Large intestine (tissue), 3 donors: ENCODE data around the gene GRM2. TPM values are rescaled to one million over a fixed set of nuclear protein-coding genes. Genes with fewer than 3 reads are reported as not detected.

Experiments used
- DNase-seq, 2 donors: peaks; one replicate each; pipeline versions ENCODE4 v3.0.0 to v3.0.0-alpha.2; 2013
- H3K27ac ChIP-seq: one replicate; pipeline ENCODE4 v1.5.1; 2013; ENCODE audit warnings: low read length
- H3K27me3 ChIP-seq: 2 replicates; pipeline ENCODE4 v1.6.1; 2013; ENCODE audit warnings: low read length; ENCODE audit not compliant: control insufficient read depth, insufficient read depth
- H3K36me3 ChIP-seq: 2 replicates; pipeline ENCODE4 v1.6.1; 2013; ENCODE audit warnings: low read length; ENCODE audit not compliant: control insufficient read depth, insufficient read depth
- H3K4me1 ChIP-seq: one replicate; pipeline ENCODE4 v1.6.1; 2013; ENCODE audit warnings: low read length; ENCODE audit not compliant: control insufficient read depth, insufficient read depth
- H3K4me3 ChIP-seq: one replicate; pipeline ENCODE4 v1.5.1; 2013; ENCODE audit warnings: low read length
- H3K9me3 ChIP-seq: one replicate; pipeline ENCODE4 v1.6.1; 2013; ENCODE audit warnings: mild to moderate bottlenecking, low read depth, low read length, moderate library complexity; ENCODE audit not compliant: control insufficient read depth
- WGBS: methylation state at CpG from one replicate; pipeline ENCODE4 v1.1.5; 2013; ENCODE audit warnings: low lambda C conversion rate; ENCODE audit not compliant: insufficient coverage; 5-methylcytosine and 5-hydroxymethylcytosine counted together
- polyA plus RNA-seq: library from polyadenylated mRNA; unstranded; fragments of 120-200 nt; gene quantifications from one replicate; pipeline ENCODE4 v1.2.1, GENCODE V29; 2013

GRM2 gene
- polyA plus RNA-seq, 1 donor, result 0.18 TPM

DNA sequence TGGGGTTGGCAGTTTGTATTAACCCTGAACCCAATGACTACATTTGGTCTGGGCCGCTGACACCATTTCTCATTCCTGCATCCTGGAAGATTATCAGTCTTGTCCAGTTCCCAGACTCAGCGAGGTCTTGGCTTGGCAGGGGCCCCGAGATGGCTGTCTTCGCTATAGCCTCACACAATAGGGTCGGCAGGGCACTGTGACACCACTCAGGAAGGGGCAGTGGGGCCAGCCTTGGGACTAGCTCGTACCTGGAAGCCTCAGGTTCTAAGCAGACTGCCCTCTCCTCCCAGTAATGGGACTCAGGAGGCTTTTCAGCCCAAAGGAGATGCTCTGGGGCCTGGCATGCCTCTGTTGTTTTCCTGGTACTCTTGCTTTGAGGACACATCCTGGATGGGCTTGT lies 26.7 kb upstream of the GRM2 start:
- H3K4me3 ChIP-seq, result no peak overlapping the region
- H3K36me3 ChIP-seq, result peaks cover 68% of the 10 kb centered on the region
- WGBS, result no CpG with 5 or more reads among the region's 6 CpGs
- H3K27ac ChIP-seq, result no peak overlapping the region
- DNase-seq, result no peak
- no peaks in the 10 kb centered on the region for H3K4me1 ChIP-seq
- H3K9me3 ChIP-seq, result no peaks in the 10 kb centered on the region
- no peaks in the 10 kb centered on the region for H3K27me3 ChIP-seq

DNA sequence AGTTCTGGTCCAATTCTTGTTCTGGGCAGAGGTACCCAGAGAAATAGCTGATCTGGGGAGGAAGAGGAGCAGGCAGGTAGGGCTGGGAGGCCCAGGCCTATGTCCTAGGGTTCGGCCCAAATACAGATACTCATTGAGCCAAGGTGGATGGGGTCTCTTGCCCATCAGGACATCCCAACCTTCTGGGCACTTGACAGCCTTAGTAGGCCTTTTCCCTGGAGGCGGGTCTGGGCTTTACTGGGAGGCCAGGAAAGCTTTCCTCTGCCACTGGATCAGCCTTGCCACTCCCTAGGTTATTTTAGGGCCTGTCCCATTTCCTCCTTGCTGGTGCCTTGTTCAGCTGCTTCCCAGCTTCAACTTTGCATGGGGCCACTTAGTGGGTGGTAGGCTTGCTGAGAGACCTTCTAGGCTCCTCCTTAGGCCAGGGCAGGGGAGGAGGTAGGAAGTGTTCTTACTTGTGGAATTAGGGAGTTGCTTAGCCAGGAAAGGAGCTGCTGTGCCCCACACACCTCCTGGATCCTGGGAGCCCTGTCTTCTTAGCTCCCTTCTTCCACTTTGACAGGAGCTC lies 26.1 kb upstream of the GRM2 start:
- no peak for DNase-seq
- H3K36me3 ChIP-seq, result peaks cover 68% of the 10 kb centered on the region
- 100% methylated on average over 1 of the region's 2 CpGs for WGBS
- H3K27me3 ChIP-seq, result no peaks in the 10 kb centered on the region
- no peaks in the 10 kb centered on the region for H3K4me1 ChIP-seq
- no peak overlapping the region for H3K27ac ChIP-seq
- H3K4me3 ChIP-seq, result no peak overlapping the region
- no peaks in the 10 kb centered on the region for H3K9me3 ChIP-seq

DNA sequence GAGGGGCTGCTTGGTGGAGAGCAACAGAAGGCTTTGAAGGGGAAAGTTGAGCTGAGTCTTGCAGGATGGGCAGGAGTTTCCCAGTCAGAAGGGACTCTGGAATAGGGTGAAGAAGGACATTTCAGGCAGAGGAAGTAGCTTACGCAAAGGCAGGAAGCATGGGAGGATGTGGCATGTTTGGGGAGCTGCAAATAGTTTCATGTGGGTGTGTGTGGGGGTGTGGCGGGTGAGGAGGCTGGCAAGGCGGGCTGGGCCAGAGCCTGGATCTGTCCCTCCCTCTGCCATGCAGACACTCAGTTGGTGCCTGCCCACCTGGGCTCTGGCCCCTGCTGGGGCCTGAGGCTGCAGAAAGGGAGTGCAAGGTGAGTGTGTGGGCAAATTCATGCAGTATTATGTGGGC lies 25.4 kb upstream of the GRM2 start:
- DNase-seq, result no peak

DNA sequence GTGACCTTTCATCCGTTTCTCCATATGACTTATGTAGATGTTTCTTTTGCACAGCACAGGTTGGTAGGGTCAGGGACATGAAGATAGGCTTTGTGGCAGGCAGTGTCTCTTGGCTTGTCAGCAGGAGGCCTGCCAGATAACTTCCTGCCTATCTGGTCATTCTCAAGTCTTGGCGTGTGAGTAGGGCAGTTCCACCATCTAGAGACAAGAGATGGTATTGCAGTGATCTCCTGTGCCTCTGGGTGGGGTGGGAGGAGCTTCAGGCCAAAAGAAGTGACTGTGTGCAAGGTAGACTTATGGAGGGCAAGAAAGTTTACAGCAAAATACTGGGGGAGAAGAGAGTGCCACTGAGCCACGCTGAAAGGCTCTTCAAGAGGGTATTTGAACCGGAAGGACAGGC lies 24.8 kb upstream of the GRM2 start:
- H3K4me1 ChIP-seq, result no peaks in the 10 kb centered on the region
- no CpG with 5 or more reads among the region's 4 CpGs for WGBS
- no peak overlapping the region for H3K27ac ChIP-seq
- peak; percentile 72 to 75 for DNase-seq
- no peaks in the 10 kb centered on the region for H3K27me3 ChIP-seq
- peaks cover 69% of the 10 kb centered on the region for H3K36me3 ChIP-seq
- H3K4me3 ChIP-seq, result no peak overlapping the region
- no peaks in the 10 kb centered on the region for H3K9me3 ChIP-seq

More for the DNA sequence above, 25.4 kb upstream of the GRM2 start:
- 100% methylated on average over 1 of the region's 3 CpGs for WGBS
- Histone ChIP-seq H3K27ac (no peak overlapping the region), H3K36me3 (peaks cover 69% of the 10 kb centered on the region), H3K9me3 (no peaks in the 10 kb centered on the region), H3K4me1 (no peaks in the 10 kb centered on the region), H3K4me3 (no peak overlapping the region), H3K27me3 (no peaks in the 10 kb centered on the region)

DNA sequence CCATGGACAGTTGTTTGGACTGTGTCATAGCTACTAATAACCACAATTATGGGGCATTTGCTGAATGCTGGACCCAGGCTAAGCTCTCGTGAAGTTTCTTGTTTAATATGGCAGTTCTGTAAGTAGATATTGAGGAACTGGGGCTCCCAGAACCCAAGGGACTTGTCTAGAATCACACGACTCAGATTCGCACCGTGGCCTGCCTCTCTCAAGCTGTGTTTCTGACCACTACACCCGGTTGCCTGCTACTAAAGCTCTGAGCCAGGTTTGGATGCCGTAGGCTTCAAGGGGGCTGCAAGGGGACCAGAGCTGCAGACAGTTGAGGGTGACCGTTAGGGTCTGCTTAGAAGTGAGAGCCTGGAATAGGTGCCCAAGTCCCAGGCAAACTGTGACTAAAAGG lies 24.3 kb upstream of the GRM2 start:
- Histone ChIP-seq H3K36me3 (peaks cover 67% of the 10 kb centered on the region), H3K27me3 (no peaks in the 10 kb centered on the region), H3K4me3 (no peak overlapping the region), H3K9me3 (no peaks in the 10 kb centered on the region), H3K4me1 (no peaks in the 10 kb centered on the region), H3K27ac (no peak overlapping the region)
- WGBS, result no CpG with 5 or more reads among the region's 7 CpGs
- DNase-seq, result no peak

DNA sequence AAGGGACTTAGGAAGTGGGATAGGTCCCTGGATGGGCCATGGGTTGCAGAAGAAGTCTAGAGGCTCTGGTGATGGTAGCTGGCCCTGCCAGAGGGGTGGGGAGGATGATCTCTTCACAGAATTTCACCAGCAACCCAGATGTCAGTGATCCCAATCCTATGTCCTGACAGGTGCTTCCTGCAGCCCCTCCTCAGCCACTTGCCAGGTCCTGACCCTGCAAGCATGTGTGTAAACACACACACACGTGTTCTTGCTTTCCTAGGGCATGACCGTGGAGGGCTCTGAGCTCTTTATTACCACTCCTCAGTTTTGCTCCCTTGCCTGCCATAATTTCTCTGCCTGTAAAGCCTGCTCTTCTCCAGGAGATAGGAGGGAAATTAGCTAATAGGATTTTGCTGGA lies 23.3 kb upstream of the GRM2 start:
- H3K36me3 ChIP-seq, result peaks cover 67% of the 10 kb centered on the region
- DNase-seq, result no peak
- H3K4me1 ChIP-seq, result no peaks in the 10 kb centered on the region
- 80% methylated on average over 1 of the region's 2 CpGs for WGBS
- H3K9me3 ChIP-seq, result no peaks in the 10 kb centered on the region
- H3K27ac ChIP-seq, result no peak overlapping the region
- no peaks in the 10 kb centered on the region for H3K27me3 ChIP-seq
- H3K4me3 ChIP-seq, result no peak overlapping the region

DNA sequence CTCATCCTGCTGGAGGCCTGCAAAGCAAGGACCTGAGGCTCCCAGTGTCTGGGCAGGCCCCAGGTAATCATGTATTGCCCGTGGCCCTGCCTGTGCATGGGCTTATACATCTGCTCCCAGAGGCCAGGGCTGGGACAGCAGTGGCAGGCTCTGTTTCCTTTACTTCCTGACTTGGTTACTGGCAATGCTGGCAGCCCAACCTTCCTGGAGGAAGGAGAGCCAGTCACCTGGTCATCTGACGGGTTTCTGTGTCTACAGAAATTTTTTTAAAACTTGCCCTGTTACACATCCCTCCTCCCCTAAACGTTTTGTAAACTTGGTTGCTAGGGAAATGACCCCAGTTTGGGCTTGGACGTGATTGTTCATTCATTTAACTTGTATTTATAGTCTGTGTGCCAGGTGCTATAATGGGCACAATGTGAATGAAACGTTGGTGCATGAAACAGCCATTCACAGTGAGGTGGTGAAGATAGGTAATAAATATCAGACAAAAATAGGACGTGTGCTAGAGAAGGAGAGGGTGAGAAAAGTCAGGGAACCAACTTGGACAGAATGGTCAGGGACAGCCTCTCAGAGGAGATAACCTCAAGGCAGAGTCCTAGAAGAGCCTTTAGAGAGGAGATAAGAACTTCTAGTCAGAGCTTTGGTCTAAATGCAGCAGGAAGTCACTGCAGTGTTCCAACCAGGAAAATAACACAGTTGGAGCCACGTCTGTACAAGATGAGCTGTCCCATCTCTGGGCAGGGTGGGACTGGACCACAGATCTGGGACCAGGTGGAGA lies 21.7 kb upstream of the GRM2 start:
- no peak for DNase-seq
- H3K4me1 ChIP-seq, result no peaks in the 10 kb centered on the region
- no peak overlapping the region for H3K27ac ChIP-seq
- H3K9me3 ChIP-seq, result no peaks in the 10 kb centered on the region
- 60% methylated on average over 2 of the region's 7 CpGs for WGBS
- H3K4me3 ChIP-seq, result no peak overlapping the region
- peaks cover 69% of the 10 kb centered on the region for H3K36me3 ChIP-seq
- no peaks in the 10 kb centered on the region for H3K27me3 ChIP-seq

DNA sequence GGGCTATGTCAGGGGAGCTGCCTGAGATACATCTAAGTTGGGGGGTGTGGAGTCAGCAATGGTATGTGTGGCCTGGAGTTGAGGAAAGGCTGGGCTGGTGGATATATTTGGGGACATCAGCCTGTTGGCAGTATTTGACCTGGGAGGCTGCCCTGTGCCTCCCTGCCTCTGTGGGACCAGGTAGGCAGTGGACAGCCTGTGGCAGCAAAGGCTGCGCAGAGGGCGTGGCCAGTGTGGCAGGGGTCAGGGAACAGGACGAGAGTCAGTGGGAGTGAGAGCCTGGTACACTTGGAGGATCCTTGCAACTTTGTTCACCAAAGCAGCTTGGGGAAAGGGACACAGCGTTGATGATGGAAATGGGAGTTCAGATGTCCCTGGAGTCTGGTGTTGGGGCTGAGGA lies 20.8 kb upstream of the GRM2 start:
- H3K4me1 ChIP-seq, result no peaks in the 10 kb centered on the region
- no peaks in the 10 kb centered on the region for H3K9me3 ChIP-seq
- no peak overlapping the region for H3K27ac ChIP-seq
- no peaks in the 10 kb centered on the region for H3K27me3 ChIP-seq
- no peak for DNase-seq
- peaks cover 76% of the 10 kb centered on the region for H3K36me3 ChIP-seq
- no peak overlapping the region for H3K4me3 ChIP-seq
- 100% methylated on average over 1 of the region's 4 CpGs for WGBS

DNA sequence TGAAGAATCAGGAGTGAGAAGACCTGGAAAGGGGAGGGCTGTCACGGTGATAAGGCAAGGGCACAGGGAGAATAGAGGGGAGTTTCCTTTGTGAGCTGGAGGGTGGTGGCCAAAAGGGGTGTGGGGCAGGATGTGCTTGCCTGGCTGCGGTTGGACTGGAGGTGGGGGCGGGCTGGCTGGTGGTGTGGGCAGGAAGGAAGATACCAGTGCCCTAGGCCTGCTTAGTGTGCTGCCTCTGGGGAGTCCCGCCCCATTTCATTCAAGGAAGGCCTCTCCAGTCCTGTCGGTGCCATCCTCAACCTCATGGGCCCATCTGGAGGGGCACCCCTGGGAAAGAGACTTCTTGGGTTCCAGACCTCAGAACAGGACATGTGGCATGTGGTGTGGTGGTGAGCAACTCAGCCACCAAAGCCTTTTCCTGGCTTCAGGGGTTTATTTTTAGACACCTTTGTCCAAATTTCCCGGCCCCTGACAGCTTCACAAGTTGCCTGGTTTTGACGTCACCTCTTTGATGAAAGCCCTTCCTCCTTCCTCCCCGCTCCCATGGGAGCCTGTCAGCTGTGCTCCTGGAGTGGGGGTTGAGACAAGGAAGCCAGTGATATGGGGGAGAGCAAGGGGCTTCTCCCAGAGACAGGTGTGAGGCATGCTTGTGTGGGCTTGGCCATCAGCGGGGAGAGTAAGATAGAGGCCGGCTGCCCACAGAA lies 20.2 kb upstream of the GRM2 start:
- peaks cover 76% of the 10 kb centered on the region for H3K36me3 ChIP-seq
- WGBS, result no CpG with 5 or more reads among the region's 10 CpGs

DNA sequence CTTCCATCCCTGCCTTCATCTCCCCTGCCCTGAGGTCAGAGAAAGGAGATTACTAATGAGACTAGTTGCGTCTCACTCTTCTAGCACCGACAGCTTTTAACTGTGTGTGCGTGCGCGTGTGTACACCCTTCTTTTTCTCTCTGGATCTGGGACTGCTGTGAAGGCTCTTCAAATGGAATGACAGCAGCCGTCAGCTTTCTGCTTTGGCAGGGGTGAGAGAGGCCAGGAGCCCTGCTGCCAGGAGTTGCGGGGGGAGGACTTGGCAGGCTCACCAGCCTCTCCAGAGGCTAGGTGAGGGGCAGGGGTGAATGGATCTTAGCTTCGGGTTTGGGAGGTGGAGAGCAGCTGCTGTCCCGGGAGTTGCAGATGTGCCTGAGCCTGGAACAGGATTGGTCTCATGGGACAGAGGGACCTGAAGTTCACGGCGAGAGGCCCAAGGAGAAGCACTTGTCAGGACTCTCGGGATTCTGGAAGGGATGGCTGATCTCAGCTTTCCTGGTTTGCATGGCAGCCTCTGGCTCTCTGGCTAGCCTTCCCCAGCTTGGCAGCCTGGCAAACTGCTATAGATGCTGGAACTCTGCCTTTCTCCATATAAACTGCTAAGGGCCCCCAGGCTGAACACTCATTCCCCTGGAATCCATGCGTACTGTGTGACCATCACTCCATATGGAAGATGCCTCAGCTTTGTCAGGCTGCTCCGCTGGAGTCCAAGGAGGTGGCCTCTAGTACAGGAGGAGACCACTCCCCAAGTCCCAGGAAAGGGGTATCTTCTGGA lies 19.2 kb upstream of the GRM2 start:
- no peaks in the 10 kb centered on the region for H3K9me3 ChIP-seq
- H3K27me3 ChIP-seq, result no peaks in the 10 kb centered on the region
- no peak overlapping the region for H3K27ac ChIP-seq
- 80% methylated on average over 3 of the region's 14 CpGs for WGBS
- H3K4me3 ChIP-seq, result no peak overlapping the region
- no peaks in the 10 kb centered on the region for H3K4me1 ChIP-seq
- H3K36me3 ChIP-seq, result peaks cover 82% of the 10 kb centered on the region
- DNase-seq, result no peak

More for the DNA sequence above, 20.2 kb upstream of the GRM2 start:
- Histone ChIP-seq H3K4me3 (no peak overlapping the region), H3K27me3 (no peaks in the 10 kb centered on the region), H3K4me1 (no peaks in the 10 kb centered on the region), H3K9me3 (no peaks in the 10 kb centered on the region), H3K27ac (no peak overlapping the region)
- DNase-seq, result peak in 1 of 2 donors; percentile 15
